CD4-positive, alpha-beta T cell treated with Interferon alpha-2 for 1 hour (primary cell): Measurements from ENCODE around the gene PDE11A.
"Not testable (repeated sequence)": the region's sequence is repeated elsewhere in the genome, so short reads cannot be mapped to it uniquely, and the experiment has no call there.

Source experiments
- DNase-seq, 2 donors: peaks; one replicate each; pipeline ENCODE4 v3.0.0-alpha.2; 2020 to 2022

Gene PDE11A

GRCh38 chr2:178006710-178007109, 65.9 kb downstream of the PDE11A start:
- no peak for DNase-seq

- DNase-seq: no peak
These were observed 66.8 kb downstream of the PDE11A start for GRCh38 chr2:178005756-178006155.

GRCh38 chr2:178002038-178002437, 70.5 kb downstream of the PDE11A start:
- DNase-seq: no peak

GRCh38 chr2:177998996-177999395, 73.6 kb downstream of the PDE11A start:
- no peak for DNase-seq

- DNase-seq: no peak
These were observed 74.6 kb downstream of the PDE11A start for GRCh38 chr2:177998006-177998405.

GRCh38 chr2:177992992-177993391, 79.6 kb downstream of the PDE11A start:
- DNase-seq: no peak

- DNase-seq: no peak
These were observed 83.3 kb downstream of the PDE11A start for GRCh38 chr2:177989029-177989885.

- no peak for DNase-seq
These were observed 87.8 kb downstream of the PDE11A start for GRCh38 chr2:177984749-177985148.

- DNase-seq: peak in 1 of 2 donors; percentile 5
These were observed 89.3 kb downstream of the PDE11A start for GRCh38 chr2:177983183-177983788.

GRCh38 chr2:177972782-177973181, 99.8 kb downstream of the PDE11A start:
- DNase-seq: no peak

- no peak for DNase-seq
These were observed 100.5 kb downstream of the PDE11A start for GRCh38 chr2:177972123-177972522.

- DNase-seq: no peak
These were observed 101.7 kb downstream of the PDE11A start for GRCh38 chr2:177970670-177971454.

GRCh38 chr2:177964892-177965291, 107.7 kb downstream of the PDE11A start:
- DNase-seq: no peak

GRCh38 chr2:177952151-177952550, 120.4 kb downstream of the PDE11A start:
- no peak for DNase-seq

- not testable (repeated sequence) for DNase-seq
These were observed 125.0 kb downstream of the PDE11A start for GRCh38 chr2:177947598-177947997.

GRCh38 chr2:177944530-177944929, 128.0 kb downstream of the PDE11A start:
- DNase-seq: not testable (repeated sequence)

GRCh38 chr2:177942731-177943130, 129.8 kb downstream of the PDE11A start:
- no peak for DNase-seq

GRCh38 chr2:177939211-177939610, 133.4 kb downstream of the PDE11A start:
- no peak for DNase-seq

GRCh38 chr2:177930916-177931315, 141.7 kb downstream of the PDE11A start:
- no peak for DNase-seq

GRCh38 chr2:177929662-177930522, 142.7 kb downstream of the PDE11A start:
- no peak for DNase-seq

GRCh38 chr2:177923323-177923722, 149.3 kb downstream of the PDE11A start:
- DNase-seq: no peak

- DNase-seq: no peak
These were observed 150.9 kb downstream of the PDE11A start for GRCh38 chr2:177921726-177922125.

- no peak for DNase-seq
These were observed 155.4 kb downstream of the PDE11A start for GRCh38 chr2:177917169-177917568.
